HEK293 (cell line): ENCODE data around the gene RAD23B.

Experiments used
- CTCF ChIA-PET: fragments of 350-600 bp; formaldehyde crosslinking; extraction: SDS; loops from one replicate; lab custom pipeline; 2021; ENCODE audit warnings: antibody characterized with exemption; lab: Yijun Ruan, JAX
- POLR2A ChIA-PET: fragments of 300-600 bp; formaldehyde crosslinking; extraction: SDS; loops from one replicate; lab custom pipeline; 2020; ENCODE audit warnings: antibody characterized with exemption, inconsistent platforms; lab: Yijun Ruan, JAX
- H3K27ac ChIP-seq: fragments of 200-500 bp; sonication (Bioruptor generic); 2 replicates; pipeline ENCODE4 v1.5.1; 2014; ENCODE audit warnings: low read depth, low read length, control low read depth, inconsistent platforms; ENCODE audit errors: extremely low read depth
- H3K36me3 ChIP-seq, 2 experiments: fragments of 200-500 bp in 1 of 2; sonication (Bioruptor generic) in 1 of 2; 1 replicate in 1 of 2; 2 replicates in 1 of 2; pipeline ENCODE4 v1.5.1; 2014 to 2017; ENCODE audit warnings: inconsistent platforms in 2 of 2, low read length in 2 of 2; ENCODE audit not compliant: control insufficient read depth in 2 of 2, insufficient read depth in 1 of 2
- H3K4me1 ChIP-seq: fragments of 200-500 bp; sonication (Bioruptor generic); 2 replicates; pipeline ENCODE4 v1.5.1; 2014; ENCODE audit warnings: mild to moderate bottlenecking, low read length, inconsistent platforms; ENCODE audit not compliant: control insufficient read depth, insufficient read depth
- H3K4me3 ChIP-seq: 2 replicates; pipeline ENCODE4 v1.5.1; 2011; ENCODE audit warnings: low read depth, mild to moderate bottlenecking, control low read depth, low read length, moderate library complexity
- H3K9me3 ChIP-seq: fragments of 200-500 bp; sonication (Bioruptor generic); 2 replicates; pipeline ENCODE4 v1.5.1; 2014; ENCODE audit warnings: low read depth, low read length, inconsistent platforms; ENCODE audit not compliant: control insufficient read depth, insufficient read depth
- KLF8 ChIP-seq: fragments of 450-650 bp; formaldehyde crosslinking; IDR thresholded peaks from 2 replicates; pipeline ENCODE4 v1.5.1; 2016; ENCODE audit warnings: missing biosample characterization, missing genetic modification characterization
- MEIS1 ChIP-seq: sonication (generic); formaldehyde crosslinking; IDR thresholded peaks from 2 replicates; pipeline ENCODE4 v1.8.1; 2022; ENCODE audit warnings: missing genetic modification reagents, mild to moderate bottlenecking, borderline replicate concordance
- PRDM1 ChIP-seq: fragments of 450-650 bp; formaldehyde crosslinking; IDR thresholded peaks from 2 replicates; pipeline ENCODE4; 2016; ENCODE audit warnings: missing biosample characterization, missing genetic modification characterization
- ZBTB7A ChIP-seq: fragments of 450-650 bp; formaldehyde crosslinking; IDR thresholded peaks from 2 replicates; pipeline ENCODE4 v1.5.1; 2016; ENCODE audit warnings: low read depth, missing biosample characterization, missing genetic modification characterization
- ZNF146 ChIP-seq: fragments of 450-650 bp; formaldehyde crosslinking; IDR thresholded peaks from 2 replicates; pipeline ENCODE4 v1.5.1; 2016; ENCODE audit warnings: missing biosample characterization, missing genetic modification characterization
- ZNF19 ChIP-seq: fragments of 450-650 bp; formaldehyde crosslinking; IDR thresholded peaks from 2 replicates; pipeline ENCODE4; 2016; ENCODE audit warnings: missing biosample characterization, missing genetic modification characterization, low read depth
- ZNF354C ChIP-seq: fragments of 450-650 bp; formaldehyde crosslinking; IDR thresholded peaks from 2 replicates; pipeline ENCODE4 v1.5.1; 2016; ENCODE audit warnings: missing biosample characterization, missing genetic modification characterization, low read depth, borderline replicate concordance
- ZNF37A ChIP-seq: fragments of 450-650 bp; IDR thresholded peaks from 2 replicates; pipeline ENCODE4 v1.5.1; 2018; ENCODE audit warnings: missing biosample characterization, missing genetic modification characterization
- ZNF391 ChIP-seq: fragments of 450-650 bp; formaldehyde crosslinking; IDR thresholded peaks from 2 replicates; pipeline ENCODE4 v1.5.1; 2016; ENCODE audit warnings: low read depth, missing biosample characterization, missing genetic modification characterization, borderline replicate concordance
- ZNF560 ChIP-seq: fragments of 450-650 bp; formaldehyde crosslinking; IDR thresholded peaks from 2 replicates; pipeline ENCODE4 v1.5.1; 2017; ENCODE audit warnings: missing biosample characterization, missing genetic modification characterization, borderline replicate concordance
- ZNF624 ChIP-seq: fragments of 450-650 bp; formaldehyde crosslinking; IDR thresholded peaks from 2 replicates; pipeline ENCODE4 v1.5.1; 2017; ENCODE audit warnings: missing biosample characterization, missing genetic modification characterization
- ZNF664 ChIP-seq: fragments of 450-650 bp; formaldehyde crosslinking; IDR thresholded peaks from 2 replicates; pipeline ENCODE4 v1.5.1; 2016; ENCODE audit warnings: missing biosample characterization, missing genetic modification characterization
- ZNF76 ChIP-seq: fragments of 450-650 bp; formaldehyde crosslinking; IDR thresholded peaks from 2 replicates; pipeline ENCODE4; 2016; ENCODE audit warnings: low read depth, missing biosample characterization, missing genetic modification characterization, borderline replicate concordance
- TF ChIP-seq, protein P1 (sequence below): fragments of 450-650 bp; formaldehyde crosslinking; IDR thresholded peaks from 2 replicates; pipeline ENCODE4 v1.5.0; 2017; ENCODE audit warnings: missing biosample characterization, missing genetic modification characterization, borderline replicate concordance
- TF ChIP-seq, protein P2 (sequence below): fragments of 450-650 bp; formaldehyde crosslinking; IDR thresholded peaks from 2 replicates; pipeline ENCODE4 v1.5.1; 2017; ENCODE audit warnings: missing biosample characterization, missing genetic modification characterization
- TF ChIP-seq, protein P3 (sequence below): fragments of 450-650 bp; formaldehyde crosslinking; IDR thresholded peaks from 2 replicates; pipeline ENCODE4; 2016; ENCODE audit warnings: missing biosample characterization, missing genetic modification characterization
- TF ChIP-seq, protein P4 (sequence below): fragments of 450-650 bp; formaldehyde crosslinking; IDR thresholded peaks from 2 replicates; pipeline ENCODE4 v1.5.1; 2016; ENCODE audit warnings: missing biosample characterization, missing genetic modification characterization, borderline replicate concordance

RAD23B gene

DNA sequence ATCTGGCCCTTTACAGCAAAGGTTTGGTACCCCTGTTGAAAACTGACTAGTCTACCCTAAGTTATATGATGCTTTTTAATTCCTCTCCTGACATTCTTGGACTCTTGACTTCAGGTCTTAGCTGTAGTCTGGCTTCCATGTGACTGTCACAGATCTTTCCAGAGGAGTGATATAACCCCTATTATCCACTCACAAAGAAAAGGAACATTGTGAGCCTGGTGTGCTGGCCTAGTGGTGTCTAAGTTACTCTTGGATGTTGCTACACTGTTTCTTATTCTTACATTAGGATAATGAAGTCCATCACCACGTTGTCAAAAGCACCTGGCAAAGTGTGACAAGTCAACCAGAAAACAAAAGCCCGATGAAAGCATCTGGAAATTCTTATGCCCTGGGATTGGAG is 49.8 kb downstream of the RAD23B start (continued):
- TF ChIP-seq ZNF560 (no peak), ZNF391 (tag by site-specific recombination) (no peak)
- TF ChIP-seq, protein P1, sequence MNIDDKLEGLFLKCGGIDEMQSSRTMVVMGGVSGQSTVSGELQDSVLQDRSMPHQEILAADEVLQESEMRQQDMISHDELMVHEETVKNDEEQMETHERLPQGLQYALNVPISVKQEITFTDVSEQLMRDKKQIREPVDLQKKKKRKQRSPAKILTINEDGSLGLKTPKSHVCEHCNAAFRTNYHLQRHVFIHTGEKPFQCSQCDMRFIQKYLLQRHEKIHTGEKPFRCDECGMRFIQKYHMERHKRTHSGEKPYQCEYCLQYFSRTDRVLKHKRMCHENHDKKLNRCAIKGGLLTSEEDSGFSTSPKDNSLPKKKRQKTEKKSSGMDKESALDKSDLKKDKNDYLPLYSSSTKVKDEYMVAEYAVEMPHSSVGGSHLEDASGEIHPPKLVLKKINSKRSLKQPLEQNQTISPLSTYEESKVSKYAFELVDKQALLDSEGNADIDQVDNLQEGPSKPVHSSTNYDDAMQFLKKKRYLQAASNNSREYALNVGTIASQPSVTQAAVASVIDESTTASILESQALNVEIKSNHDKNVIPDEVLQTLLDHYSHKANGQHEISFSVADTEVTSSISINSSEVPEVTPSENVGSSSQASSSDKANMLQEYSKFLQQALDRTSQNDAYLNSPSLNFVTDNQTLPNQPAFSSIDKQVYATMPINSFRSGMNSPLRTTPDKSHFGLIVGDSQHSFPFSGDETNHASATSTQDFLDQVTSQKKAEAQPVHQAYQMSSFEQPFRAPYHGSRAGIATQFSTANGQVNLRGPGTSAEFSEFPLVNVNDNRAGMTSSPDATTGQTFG (tag by site-specific recombination): no peak
- TF ChIP-seq, protein P2, sequence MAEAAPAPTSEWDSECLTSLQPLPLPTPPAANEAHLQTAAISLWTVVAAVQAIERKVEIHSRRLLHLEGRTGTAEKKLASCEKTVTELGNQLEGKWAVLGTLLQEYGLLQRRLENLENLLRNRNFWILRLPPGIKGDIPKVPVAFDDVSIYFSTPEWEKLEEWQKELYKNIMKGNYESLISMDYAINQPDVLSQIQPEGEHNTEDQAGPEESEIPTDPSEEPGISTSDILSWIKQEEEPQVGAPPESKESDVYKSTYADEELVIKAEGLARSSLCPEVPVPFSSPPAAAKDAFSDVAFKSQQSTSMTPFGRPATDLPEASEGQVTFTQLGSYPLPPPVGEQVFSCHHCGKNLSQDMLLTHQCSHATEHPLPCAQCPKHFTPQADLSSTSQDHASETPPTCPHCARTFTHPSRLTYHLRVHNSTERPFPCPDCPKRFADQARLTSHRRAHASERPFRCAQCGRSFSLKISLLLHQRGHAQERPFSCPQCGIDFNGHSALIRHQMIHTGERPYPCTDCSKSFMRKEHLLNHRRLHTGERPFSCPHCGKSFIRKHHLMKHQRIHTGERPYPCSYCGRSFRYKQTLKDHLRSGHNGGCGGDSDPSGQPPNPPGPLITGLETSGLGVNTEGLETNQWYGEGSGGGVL (tag by site-specific recombination): no peak

DNA sequence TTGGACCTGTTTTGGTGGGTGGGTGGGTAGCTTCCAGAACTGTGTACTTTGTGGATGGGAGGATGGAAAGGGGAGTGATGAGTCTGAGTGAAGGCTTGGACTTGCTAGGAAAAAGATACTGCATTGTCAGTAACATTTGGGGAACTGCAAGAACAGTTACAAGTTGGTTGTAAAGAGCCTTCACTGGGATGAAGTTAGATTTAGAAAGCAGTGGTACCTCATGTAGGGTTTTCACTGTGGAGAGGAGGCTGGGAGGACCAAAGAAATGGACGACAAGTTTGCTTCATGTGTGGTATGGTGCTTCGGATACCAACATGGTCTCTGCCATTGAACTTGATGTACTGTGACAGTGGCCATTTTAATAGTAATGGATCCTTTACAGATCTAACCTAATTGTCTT is 50.3 kb downstream of the RAD23B start:
- Histone ChIP-seq H3K27ac (no peak overlapping the region), H3K36me3 (peaks cover 18 to 95% of the 10 kb centered on the region in 2 experiments), H3K4me3 (no peak overlapping the region), H3K4me1 (no peaks in the 10 kb centered on the region), H3K9me3 (no peaks in the 10 kb centered on the region)
- CTCF ChIA-PET: interaction anchor here (1.9 to 2.5 kb wide), 2 partner anchors 8 to 12 kb away, joined by 4 to 17 read pairs; no protein-coding TSS in a partner anchor
- no peak for TF ChIP-seq PRDM1 (tag by site-specific recombination)
- POLR2A ChIA-PET: no interaction called here

DNA sequence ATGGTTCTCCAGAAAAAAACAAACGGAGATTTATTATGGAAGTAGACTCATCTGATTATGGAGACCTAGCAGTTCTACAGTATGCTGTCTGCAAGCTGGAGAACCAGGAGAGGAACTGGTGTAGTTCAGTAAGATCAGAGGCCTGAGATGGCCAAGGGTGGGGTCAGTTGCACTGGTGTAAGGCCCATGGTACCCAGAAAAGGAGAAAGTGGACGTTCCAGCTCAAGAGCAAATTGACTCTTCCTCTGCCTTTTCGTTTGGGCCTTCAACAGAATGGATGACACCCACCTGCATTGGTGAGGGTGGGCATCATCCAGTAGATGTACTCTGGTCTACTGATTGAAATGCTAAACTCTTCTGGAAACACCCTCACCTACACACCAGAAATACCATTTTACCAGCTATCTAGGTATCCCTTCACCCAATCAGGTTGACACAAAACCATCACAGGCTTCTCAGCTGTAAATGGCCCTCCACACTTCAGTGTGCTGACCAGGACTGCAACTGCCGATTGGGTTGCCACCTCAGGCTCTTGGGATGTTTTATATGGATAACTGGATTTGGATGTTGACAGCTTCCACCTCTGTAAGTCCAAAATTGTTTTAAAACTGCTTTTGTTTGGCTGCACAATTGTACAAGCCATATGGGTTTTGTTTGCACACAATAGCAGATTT is 51.2 kb downstream of the RAD23B start:
- H3K36me3 ChIP-seq: peaks cover 18 to 95% of the 10 kb centered on the region in 2 experiments
- no peaks in the 10 kb centered on the region for H3K9me3 ChIP-seq
- no peak overlapping the region for H3K27ac ChIP-seq
- TF ChIP-seq ZNF624 (no peak), ZBTB7A (tag by site-specific recombination) (no peak), ZNF146 (peak; percentile 45; the same call in 1 of the 2 replicates)
- CTCF ChIA-PET: interaction anchor here (0.7 to 1.9 kb wide), 2 partner anchors 11 to 1708 kb away, joined by 3 to 4 read pairs; no protein-coding TSS in a partner anchor
- H3K4me3 ChIP-seq: no peak overlapping the region
- H3K4me1 ChIP-seq: no peaks in the 10 kb centered on the region
- POLR2A ChIA-PET: no interaction called here

DNA sequence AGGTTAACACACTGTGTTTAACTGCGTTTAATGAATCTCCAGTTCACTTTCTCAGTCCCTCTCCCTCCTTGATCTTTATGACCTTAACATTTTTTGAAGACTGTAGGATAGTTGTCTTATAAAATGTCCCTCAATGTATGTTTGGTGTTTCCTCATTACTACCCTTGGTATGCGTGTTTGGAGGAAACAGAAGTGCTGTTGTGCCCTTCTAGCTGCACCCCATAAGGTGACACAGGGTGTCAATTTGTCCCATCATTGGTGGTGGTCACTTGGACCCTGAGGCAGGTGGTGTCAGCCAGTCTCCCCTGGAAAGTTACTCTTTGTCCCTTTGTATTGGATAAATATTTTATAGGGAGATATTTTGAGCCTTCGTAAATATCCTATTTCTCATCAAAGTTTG is 52.3 kb downstream of the RAD23B start:
- H3K36me3 ChIP-seq: peaks cover 13 to 86% of the 10 kb centered on the region in 2 experiments
- TF ChIP-seq, protein P3, sequence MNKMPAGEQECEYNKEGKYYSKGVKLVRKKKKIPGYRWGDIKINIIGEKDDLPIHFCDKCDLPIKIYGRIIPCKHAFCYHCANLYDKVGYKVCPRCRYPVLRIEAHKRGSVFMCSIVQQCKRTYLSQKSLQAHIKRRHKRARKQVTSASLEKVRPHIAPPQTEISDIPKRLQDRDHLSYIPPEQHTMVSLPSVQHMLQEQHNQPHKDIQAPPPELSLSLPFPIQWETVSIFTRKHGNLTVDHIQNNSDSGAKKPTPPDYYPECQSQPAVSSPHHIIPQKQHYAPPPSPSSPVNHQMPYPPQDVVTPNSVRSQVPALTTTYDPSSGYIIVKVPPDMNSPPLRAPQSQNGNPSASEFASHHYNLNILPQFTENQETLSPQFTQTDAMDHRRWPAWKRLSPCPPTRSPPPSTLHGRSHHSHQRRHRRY: no peak
- TF ChIP-seq, protein P4, sequence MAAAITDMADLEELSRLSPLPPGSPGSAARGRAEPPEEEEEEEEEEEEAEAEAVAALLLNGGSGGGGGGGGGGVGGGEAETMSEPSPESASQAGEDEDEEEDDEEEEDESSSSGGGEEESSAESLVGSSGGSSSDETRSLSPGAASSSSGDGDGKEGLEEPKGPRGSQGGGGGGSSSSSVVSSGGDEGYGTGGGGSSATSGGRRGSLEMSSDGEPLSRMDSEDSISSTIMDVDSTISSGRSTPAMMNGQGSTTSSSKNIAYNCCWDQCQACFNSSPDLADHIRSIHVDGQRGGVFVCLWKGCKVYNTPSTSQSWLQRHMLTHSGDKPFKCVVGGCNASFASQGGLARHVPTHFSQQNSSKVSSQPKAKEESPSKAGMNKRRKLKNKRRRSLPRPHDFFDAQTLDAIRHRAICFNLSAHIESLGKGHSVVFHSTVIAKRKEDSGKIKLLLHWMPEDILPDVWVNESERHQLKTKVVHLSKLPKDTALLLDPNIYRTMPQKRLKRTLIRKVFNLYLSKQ: no peak
- TF ChIP-seq ZNF37A: no peak
- TF ChIP-seq ZNF664: no peak
- no peak for TF ChIP-seq ZNF19 (tag by site-specific recombination)
- no peak for TF ChIP-seq ZNF76 (tag by site-specific recombination)
- no peak for TF ChIP-seq MEIS1 (CRISPR knock-in tag)
- TF ChIP-seq KLF8: no peak
- TF ChIP-seq ZNF354C (tag by site-specific recombination): no peak
- TF ChIP-seq, all 188 proteins: peak for 0
- Histone ChIP-seq H3K4me1 (no peaks in the 10 kb centered on the region), H3K4me3 (no peak overlapping the region), H3K27ac (no peak overlapping the region), H3K9me3 (no peaks in the 10 kb centered on the region)
- POLR2A ChIA-PET: no interaction called here
- CTCF ChIA-PET: no interaction called here
